ENCODE measurements around the gene FTCD. TPM values are rescaled to one million over a fixed set of nuclear protein-coding genes. Genes with fewer than 3 reads are reported as not detected.
A peak's percentile ranks its signal among the peaks of the same experiment; 100 is the strongest.
"Not testable (repeated sequence)": the region's sequence is repeated elsewhere in the genome, so short reads cannot be mapped to it uniquely, and the experiment has no call there.

The FTCD gene, protein sequence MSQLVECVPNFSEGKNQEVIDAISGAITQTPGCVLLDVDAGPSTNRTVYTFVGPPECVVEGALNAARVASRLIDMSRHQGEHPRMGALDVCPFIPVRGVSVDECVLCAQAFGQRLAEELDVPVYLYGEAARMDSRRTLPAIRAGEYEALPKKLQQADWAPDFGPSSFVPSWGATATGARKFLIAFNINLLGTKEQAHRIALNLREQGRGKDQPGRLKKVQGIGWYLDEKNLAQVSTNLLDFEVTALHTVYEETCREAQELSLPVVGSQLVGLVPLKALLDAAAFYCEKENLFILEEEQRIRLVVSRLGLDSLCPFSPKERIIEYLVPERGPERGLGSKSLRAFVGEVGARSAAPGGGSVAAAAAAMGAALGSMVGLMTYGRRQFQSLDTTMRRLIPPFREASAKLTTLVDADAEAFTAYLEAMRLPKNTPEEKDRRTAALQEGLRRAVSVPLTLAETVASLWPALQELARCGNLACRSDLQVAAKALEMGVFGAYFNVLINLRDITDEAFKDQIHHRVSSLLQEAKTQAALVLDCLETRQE
- total RNA-seq = 2.3 and 2.5 TPM in 2 replicates
- long read RNA-seq = 0 reads

GRCh38 chr21:46155514-46156377 is at the start of gene FTCD:
TSS of gene FTCD (minus strand) at chr21:46155579. CDS start at chr21:46155523, 56 bp downstream.
- H3K27ac Mint-ChIP-seq (ENCODE audit: unreplicated experiment) = no peak within 1 kb of the TSS
- DNase-seq (ENCODE audit: extremely low spot score, unreplicated experiment) = peak; percentile 82
- no peaks in the 10 kb centered on the region for H3K4me1 Mint-ChIP-seq (ENCODE audit: unreplicated experiment)
- no peaks in the 10 kb centered on the region for H3K9me3 Mint-ChIP-seq (ENCODE audit: unreplicated experiment)
- no peak within 1 kb of the TSS for H3K4me3 Mint-ChIP-seq (ENCODE audit: unreplicated experiment)
- TF ChIP-seq, protein P1, sequence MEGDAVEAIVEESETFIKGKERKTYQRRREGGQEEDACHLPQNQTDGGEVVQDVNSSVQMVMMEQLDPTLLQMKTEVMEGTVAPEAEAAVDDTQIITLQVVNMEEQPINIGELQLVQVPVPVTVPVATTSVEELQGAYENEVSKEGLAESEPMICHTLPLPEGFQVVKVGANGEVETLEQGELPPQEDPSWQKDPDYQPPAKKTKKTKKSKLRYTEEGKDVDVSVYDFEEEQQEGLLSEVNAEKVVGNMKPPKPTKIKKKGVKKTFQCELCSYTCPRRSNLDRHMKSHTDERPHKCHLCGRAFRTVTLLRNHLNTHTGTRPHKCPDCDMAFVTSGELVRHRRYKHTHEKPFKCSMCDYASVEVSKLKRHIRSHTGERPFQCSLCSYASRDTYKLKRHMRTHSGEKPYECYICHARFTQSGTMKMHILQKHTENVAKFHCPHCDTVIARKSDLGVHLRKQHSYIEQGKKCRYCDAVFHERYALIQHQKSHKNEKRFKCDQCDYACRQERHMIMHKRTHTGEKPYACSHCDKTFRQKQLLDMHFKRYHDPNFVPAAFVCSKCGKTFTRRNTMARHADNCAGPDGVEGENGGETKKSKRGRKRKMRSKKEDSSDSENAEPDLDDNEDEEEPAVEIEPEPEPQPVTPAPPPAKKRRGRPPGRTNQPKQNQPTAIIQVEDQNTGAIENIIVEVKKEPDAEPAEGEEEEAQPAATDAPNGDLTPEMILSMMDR (IDR thresholded peaks at IDR 0.05) = no peak
- H3K27me3 Mint-ChIP-seq (ENCODE audit: unreplicated experiment) = no peaks in the 10 kb centered on the region
- H3K36me3 Mint-ChIP-seq (ENCODE audit: unreplicated experiment) = no peaks in the 10 kb centered on the region

DNA sequence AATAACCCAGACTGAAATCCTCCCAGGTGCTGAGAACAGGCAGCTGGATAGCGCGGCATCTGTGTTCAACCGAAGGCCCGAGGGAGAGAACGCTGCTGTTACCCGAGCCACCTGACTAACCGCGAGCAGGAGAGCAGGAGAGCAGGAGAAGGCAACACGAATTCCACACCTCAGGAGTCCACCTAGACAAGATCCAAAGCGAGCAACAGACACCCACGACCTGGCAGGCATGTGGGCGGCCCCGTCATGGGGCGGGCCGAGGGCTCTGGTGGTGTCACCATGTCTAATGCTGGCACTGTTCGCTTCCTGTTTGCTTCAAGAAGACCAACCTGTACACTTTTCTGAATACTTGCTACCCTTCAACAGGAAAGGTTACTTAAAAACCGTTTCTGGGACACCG is 49.8 kb upstream of the FTCD start:
- no peaks in the 10 kb centered on the region for H3K27me3 Mint-ChIP-seq (ENCODE audit: unreplicated experiment)
- H3K4me3 Mint-ChIP-seq (ENCODE audit: unreplicated experiment) = no peak overlapping the region
- H3K9me3 Mint-ChIP-seq (ENCODE audit: unreplicated experiment) = no peaks in the 10 kb centered on the region
- peaks cover 41% of the 10 kb centered on the region for H3K36me3 Mint-ChIP-seq (ENCODE audit: unreplicated experiment)
- DNase-seq (ENCODE audit: extremely low spot score, unreplicated experiment) = no peak
- H3K4me1 Mint-ChIP-seq (ENCODE audit: unreplicated experiment) = no peaks in the 10 kb centered on the region
- TF ChIP-seq, protein P1 (IDR thresholded peaks at IDR 0.05) = no peak
- no peak overlapping the region for H3K27ac Mint-ChIP-seq (ENCODE audit: unreplicated experiment)

DNA sequence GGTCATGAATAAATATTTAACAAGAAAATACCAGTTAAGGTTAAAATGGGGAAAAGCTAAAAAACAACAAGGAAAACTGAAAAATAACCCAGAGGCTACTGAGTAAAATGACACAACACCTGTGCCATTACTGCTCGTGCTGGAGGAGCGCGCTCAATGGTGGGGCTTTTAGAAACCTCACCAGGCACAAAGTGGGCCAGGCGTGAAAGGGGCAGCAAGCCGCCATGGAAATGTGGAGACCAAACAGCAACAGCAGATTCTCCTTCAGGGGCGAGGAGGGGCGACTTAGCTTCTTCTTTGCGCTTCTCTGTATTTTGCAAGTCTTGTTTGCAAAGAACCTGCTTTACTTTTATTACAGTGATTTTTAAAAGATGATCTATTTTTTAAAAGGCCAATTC is 47.8 kb upstream of the FTCD start:
- H3K4me3 Mint-ChIP-seq (ENCODE audit: unreplicated experiment) = no peak overlapping the region
- H3K27ac Mint-ChIP-seq (ENCODE audit: unreplicated experiment) = no peak overlapping the region
- peaks cover 53% of the 10 kb centered on the region for H3K36me3 Mint-ChIP-seq (ENCODE audit: unreplicated experiment)
- H3K9me3 Mint-ChIP-seq (ENCODE audit: unreplicated experiment) = no peaks in the 10 kb centered on the region
- DNase-seq (ENCODE audit: extremely low spot score, unreplicated experiment) = no peak
- no peaks in the 10 kb centered on the region for H3K27me3 Mint-ChIP-seq (ENCODE audit: unreplicated experiment)
- no peaks in the 10 kb centered on the region for H3K4me1 Mint-ChIP-seq (ENCODE audit: unreplicated experiment)
- TF ChIP-seq, protein P1 (IDR thresholded peaks at IDR 0.05) = no peak

- TF ChIP-seq, protein P1 (IDR thresholded peaks at IDR 0.05) = no peak
- Mint-ChIP-seq H3K27me3 (ENCODE audit: unreplicated experiment) (no peaks in the 10 kb centered on the region), H3K27ac (ENCODE audit: unreplicated experiment) (no peak overlapping the region), H3K4me1 (ENCODE audit: unreplicated experiment) (no peaks in the 10 kb centered on the region), H3K4me3 (ENCODE audit: unreplicated experiment) (no peak overlapping the region), H3K36me3 (ENCODE audit: unreplicated experiment) (peaks cover 54% of the 10 kb centered on the region), H3K9me3 (ENCODE audit: unreplicated experiment) (no peaks in the 10 kb centered on the region)
- DNase-seq (ENCODE audit: extremely low spot score, unreplicated experiment) = no peak
Measured at GRCh38 chr21:46202592-46203202, 47.3 kb upstream of the FTCD start.

DNA sequence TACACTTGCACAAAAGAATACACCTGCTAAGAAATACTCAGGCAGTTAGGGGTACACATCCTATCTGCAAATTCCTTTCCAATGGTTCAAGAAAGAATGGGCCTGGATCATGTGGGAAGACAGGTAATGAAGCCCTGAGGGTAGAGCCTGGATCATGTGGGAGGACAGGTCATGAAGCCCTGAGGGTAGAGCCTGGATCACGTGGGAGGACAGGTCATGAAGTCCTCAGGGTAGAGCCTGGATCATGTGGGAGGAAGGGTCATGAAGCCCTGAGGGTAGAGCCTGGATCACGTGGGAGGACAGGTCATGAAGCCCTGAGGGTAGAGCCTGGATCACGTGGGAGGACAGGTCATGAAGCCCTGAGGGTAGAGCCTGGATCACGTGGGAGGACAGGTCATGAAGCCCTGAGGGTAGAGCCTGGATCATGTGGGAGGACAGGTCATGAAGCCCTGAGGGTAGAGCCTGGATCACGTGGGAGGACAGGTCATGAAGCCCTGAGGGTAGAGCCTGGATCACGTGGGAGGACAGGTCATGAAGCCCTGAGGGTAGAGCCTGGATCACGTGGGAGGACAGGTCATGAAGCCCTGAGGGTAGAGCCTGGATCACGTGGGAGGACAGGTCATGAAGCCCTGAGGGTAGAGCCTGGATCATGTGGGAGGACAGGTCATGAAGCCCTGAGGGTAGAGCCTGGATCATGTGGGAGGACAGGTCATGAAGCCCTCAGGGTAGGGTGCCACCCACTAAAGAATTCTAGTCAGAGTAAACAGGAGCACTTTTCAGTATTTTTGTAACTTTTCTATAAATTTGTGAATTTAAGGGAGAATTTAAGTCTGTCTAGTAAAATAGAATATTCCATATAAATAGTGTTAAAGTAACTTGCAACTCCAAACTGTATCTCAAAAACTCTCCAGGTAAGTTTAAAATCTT is 45.8 kb upstream of the FTCD start:
- peaks cover 66% of the 10 kb centered on the region for H3K36me3 Mint-ChIP-seq (ENCODE audit: unreplicated experiment)
- not testable (repeated sequence) for DNase-seq (ENCODE audit: extremely low spot score, unreplicated experiment); H3K27ac Mint-ChIP-seq (ENCODE audit: unreplicated experiment); H3K9me3 Mint-ChIP-seq (ENCODE audit: unreplicated experiment); H3K4me3 Mint-ChIP-seq (ENCODE audit: unreplicated experiment); H3K4me1 Mint-ChIP-seq (ENCODE audit: unreplicated experiment); H3K27me3 Mint-ChIP-seq (ENCODE audit: unreplicated experiment)

Data from osteocyte (in vitro differentiated cells).